Gastroesophageal sphincter (tissue), 3 donors: Measurements from ENCODE around the gene ACTN2.

Experiments
- CTCF ChIP-seq, 4 experiments: fragments of 200-600 bp in 2 of 4; fragments of 450-650 bp in 2 of 4; sonication (generic) in 1 of 4; IDR thresholded peaks; one replicate each; pipeline ENCODE4 v1.5.1; 2017 to 2019; ENCODE audit warnings: antibody characterized with exemption in 4 of 4, mild to moderate bottlenecking in 2 of 4, moderate library complexity in 2 of 4
- EP300 ChIP-seq: sonication (generic); formaldehyde crosslinking; IDR thresholded peaks from one replicate; pipeline ENCODE4 v1.6.1; 2017; ENCODE audit warnings: antibody characterized with exemption, mild to moderate bottlenecking
- POLR2A ChIP-seq, 2 donors: fragments of 450-650 bp; IDR thresholded peaks; one replicate each; pipeline ENCODE4 v1.6.1; 2017; ENCODE audit warnings: antibody characterized with exemption in 2 of 2, mild to moderate bottlenecking in 2 of 2, moderate library complexity in 1 of 2
- POLR2AphosphoS5 ChIP-seq: sonication (generic); formaldehyde crosslinking; IDR thresholded peaks from one replicate; pipeline ENCODE4 v1.6.1; 2017; ENCODE audit warnings: antibody characterized with exemption

GRCh38 chr1:236677641-236678235 lies 8.6 kb upstream of the ACTN2 start:
- TF ChIP-seq CTCF (IDR thresholded peaks at IDR 0.05) (no peak), EP300 (no peak), POLR2A (IDR thresholded peaks at IDR 0.05) (no peak), POLR2AphosphoS5 (no peak)
